HPDE6-E6E7 (cell line): Measurements from ENCODE around the gene CCR6.
"Not testable (repeated sequence)": the region's sequence is repeated elsewhere in the genome, so short reads cannot be mapped to it uniquely, and the experiment has no call there.

ENCODE experiments used
- DNase-seq: peaks from one replicate; pipeline ENCODE4 v3.0.0; 2011; ENCODE audit warnings: missing footprints; ENCODE audit errors: extremely low spot score

CCR6 gene

DNA sequence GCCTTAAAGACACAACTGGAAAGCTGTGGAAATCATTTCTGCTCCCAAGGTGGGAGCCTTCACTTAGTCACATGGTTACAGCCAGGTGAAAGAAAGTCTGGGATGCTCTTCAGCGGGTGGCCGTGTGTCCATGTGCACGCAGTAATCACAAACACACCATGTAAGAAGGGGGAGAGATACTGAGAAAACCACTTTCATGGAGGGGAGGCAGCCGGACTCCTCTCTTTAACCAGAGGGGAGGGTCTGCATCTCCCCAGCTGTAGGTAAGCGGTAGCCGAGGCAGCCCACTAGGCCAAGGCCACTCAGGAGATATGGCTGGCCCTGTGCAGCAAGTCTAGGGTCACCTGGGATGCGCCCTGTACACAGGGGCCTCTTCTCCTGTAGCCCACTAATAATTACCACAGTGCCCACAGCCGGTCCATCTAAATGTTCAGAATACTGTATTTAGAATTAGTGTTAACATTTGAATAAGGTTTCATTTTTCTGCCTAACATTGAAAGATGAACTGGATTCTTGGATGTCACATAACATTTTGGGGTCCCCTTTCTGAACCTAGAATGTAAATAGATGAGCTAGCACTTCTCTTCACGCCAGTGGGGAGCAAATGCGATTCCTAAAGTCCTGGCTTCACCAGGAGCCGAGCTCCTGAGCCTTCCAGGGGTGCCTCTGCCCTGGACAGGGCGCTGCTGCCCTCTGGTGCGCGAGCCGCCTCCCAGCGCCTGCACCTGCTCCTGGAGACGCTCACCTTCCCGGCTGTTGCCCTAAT lies 19.0 kb downstream of the CCR6 start:
- peak; percentile 54 for DNase-seq

DNA sequence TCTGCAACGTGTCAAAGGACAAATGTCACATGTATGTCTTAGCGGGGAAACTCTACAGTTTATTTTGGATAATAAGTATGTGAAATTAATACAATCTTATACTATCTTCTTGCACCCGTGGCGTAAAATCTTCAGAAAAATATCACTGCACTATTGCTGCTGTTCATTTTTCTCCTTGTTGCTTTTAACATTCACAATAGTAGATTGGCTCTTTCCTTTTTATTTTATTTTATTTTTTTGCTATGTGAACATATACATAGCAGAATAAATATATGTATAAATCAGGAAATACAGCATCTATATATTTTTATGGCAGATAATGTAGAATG lies 19.5 kb downstream of the CCR6 start:
- DNase-seq: no peak

DNA sequence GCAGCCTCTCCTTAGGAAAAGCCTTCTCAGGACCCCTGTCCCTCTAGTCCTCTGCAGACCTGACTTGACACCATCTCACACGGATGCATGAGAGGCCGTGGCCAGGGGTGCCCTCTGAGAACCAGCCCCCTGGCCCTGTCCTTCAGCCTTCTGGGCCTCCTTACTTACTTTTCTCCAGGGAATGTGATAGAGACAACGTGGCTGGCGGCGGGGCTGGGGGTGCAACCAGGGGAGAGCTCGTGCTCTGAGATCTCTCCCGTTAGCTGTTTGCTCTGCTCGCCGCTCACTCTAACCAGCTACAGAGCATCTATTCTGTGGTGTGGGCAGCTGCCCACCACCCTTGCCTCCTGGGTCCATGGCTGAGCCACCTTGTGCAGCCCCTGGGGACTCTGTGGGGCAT lies 20.1 kb downstream of the CCR6 start:
- no peak for DNase-seq

DNA sequence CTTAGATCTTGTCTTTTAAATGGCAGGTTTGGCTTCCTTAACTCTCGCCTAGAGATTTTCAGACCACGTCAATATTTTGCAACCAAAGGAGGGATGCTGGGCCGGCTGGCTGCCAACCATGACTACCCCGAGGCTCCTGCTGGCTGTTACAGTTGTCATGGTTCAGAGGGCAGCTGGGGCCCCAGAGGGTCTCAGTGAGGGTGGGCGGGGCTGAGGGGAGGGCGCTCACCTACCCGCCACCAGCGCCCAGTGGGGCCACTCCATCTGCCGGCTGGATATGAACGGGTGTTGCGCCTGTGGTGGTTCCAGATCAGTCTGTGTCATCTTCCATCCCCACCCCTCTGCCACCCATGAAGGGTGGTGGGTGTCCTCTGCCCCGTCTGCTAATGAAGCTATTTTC lies 22.6 kb downstream of the CCR6 start:
- no peak for DNase-seq

DNA sequence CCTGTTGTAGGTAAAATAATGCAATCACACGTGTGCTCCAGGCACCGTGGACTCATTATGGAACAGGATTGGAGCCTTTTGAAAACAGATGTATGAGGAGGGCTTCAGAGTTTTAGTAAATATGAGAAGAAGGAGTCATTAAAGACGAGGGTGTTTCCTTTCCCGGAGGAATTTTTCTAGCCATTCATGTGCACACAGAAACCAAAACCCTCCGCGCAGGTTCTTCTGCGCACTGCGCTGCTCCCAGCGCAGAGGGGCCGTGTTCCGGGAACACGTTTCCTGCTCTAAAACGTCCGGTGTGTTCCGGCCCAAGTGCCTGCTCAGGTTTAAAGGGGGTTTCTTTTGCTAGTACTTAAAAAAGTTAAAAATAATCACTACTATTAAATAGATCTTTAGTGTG lies 23.2 kb downstream of the CCR6 start:
- DNase-seq: no peak

DNA sequence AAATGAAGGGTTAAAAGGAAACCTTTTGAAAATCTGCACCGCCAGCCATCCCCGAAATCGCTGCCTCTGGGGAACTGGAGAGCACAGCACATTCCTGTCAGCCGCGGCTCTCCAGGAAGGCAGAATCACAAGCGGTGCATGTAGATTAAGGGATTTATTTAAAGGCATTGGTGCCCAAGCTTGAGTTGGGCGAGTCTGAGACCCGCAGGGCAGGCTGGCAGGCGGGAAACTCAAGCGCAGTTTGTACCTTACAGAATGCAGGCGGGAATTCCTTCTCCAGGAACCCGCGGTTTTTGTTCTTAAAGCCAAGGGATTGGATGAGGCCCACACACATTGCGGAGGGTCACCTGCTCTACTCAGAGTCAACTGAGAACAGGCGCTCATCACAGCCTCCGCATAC lies 24.1 kb downstream of the CCR6 start:
- DNase-seq: no peak

DNA sequence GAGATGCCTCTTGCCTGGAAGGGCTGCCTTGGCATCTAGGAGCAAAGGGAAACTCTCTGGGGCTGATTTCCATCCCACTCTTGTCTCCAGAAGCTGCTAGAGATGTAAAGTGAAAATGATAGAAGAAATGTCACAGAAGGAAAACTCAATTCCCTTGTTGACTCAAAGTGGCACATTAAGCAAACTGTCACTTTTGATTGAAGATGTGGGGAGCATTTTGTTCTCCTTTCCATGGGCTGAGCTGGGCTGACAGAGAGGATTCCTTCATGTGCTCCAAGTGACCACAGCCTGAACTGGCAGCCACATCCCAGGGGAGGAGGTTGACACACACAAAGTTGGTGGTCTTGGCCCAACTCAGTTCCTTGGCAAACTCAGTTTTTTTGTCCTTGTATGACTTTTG lies 25.1 kb downstream of the CCR6 start:
- no peak for DNase-seq

DNA sequence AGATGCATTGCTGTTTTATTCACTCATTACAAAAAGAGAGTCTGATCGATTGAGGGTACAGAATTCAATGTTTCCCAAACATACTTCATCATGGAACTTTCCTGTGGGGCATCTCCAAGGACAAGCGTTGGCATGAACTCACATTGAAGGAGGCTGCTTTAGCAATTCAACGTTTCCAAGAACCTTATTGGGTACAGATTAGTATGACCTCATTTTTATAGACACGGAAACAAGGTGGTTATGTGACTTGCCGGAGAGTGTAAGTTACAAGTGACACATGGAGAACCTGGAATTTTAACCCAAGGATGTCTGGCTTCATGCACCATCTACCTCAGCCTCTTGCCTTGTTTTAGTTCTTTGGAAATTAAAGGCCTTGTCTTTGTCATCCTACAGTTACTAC lies 26.1 kb downstream of the CCR6 start:
- DNase-seq: no peak

DNA sequence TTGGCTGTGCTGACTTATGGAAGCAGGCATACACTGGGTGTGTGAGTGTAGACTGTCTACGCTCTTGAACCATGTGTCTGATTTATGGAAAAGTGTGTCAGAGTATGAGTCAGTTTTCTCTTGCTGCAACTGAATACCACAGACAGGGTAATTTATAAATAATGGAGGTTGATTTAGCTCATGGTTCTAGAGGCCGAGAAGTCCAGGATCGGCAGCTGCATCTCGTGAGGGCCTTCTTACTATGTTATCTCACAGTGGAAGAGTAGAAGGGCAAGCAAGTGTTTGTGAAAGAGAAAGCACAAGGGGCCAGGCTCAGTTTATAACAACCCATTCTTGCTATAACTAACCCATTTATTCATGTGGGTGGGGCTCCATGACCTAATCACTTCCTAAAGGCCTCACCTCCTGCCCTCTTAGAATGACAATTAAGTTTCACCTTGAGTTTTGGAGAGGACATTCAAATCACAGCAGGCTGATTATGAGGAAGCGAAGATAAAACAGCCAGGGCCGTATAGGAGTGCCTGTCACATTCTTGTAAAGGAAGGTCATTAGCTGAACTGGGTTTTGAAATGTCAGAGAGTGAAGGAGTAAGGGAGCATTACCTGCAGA lies 28.1 kb downstream of the CCR6 start:
- DNase-seq: no peak

DNA sequence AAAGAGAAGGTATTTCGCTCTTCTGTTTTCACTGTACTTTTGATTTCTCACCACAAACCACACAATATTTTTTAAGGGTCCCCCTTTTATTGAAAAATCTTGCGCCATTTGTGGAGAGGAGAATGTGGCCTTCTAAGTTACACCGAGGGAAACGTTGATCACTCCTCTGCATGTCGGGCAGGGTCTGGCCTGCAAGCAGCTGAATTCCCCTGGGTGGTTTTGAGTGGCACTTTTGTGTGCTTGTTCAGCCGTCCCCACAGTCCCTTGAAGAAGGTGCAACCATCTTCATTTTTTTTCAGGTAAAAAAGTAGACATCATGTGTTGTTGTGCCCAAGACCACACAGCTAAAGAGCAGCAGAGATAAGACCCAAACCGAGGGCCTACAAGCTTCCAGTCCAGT lies 28.8 kb downstream of the CCR6 start:
- DNase-seq: no peak

DNA sequence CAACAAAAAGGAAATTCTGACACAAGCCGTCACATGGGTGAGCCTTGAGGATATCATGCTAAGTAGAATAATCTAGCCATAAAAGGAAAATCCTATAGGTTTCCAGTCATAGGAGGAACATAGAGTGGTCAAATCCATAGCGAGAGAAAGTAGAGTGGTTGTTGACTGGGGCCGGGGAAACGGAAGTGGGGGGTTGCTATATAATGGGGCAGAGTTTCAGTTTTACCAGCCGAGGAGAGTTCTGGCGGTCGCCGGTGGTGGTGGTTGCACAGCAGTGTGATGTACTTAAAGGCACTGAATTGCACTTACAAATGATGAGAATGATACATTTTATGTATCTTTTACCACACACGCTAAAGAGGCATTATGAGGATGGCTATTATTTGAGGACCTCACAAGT lies 30.0 kb downstream of the CCR6 start:
- DNase-seq: no peak

DNA sequence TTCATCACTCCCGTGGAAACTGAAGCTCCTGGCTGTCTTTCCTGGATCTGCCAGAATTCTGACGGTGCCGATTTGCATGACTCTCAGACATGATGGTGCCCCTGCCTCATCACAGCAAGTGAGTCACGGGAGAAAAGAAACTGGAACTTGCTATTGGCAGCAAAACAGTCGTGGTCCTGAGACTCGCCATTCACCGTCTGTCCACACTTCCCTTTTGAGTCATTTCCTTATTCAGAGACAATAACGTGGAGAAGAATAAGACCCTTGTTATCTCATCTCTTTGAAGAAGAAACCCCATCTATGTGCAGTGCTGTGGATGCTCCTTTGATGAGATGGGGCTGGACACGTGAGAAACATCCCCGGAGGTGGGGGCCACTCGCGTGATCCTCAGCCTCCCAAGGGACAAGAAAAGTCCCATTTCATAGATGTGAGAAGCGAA lies 30.6 kb downstream of the CCR6 start:
- no peak for DNase-seq

DNA sequence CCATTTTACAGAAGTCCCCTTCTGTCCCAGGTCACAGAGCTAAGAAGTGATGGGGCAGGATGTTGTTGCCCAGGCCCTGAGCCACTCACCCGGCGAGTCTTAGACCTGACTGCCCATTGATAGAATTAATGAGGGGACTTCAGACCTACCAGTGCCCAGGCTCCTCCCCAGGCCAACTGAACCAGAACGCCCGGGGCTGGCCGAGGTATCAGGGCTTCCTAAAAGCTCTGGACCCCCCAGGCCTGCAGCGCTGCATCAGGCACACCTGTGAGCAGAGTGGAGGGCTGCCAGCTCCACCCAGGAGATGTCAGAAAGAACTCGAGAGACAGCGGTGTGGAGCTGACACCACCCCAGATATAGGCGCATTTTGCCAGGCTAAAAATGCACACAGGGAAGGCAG lies 31.4 kb downstream of the CCR6 start:
- DNase-seq: no peak

DNA sequence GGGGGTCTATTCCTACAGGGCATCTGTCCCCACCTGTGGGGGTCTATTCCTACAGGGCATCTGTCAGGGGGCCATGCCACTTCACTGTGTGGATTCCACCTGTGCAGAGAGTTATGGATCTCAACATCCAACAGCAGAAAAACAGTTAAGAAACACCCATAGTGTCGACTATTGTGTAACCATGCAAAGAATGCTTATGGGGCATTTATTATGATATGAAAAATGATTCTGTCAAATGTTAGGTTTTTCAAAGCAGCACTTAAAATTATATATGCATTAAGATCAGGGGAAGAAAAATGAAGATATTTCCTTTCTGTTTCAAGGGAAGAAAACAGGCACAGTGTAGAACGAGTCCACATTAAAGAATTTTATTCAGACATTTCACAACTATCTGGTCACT lies 32.0 kb downstream of the CCR6 start:
- no peak for DNase-seq

DNA sequence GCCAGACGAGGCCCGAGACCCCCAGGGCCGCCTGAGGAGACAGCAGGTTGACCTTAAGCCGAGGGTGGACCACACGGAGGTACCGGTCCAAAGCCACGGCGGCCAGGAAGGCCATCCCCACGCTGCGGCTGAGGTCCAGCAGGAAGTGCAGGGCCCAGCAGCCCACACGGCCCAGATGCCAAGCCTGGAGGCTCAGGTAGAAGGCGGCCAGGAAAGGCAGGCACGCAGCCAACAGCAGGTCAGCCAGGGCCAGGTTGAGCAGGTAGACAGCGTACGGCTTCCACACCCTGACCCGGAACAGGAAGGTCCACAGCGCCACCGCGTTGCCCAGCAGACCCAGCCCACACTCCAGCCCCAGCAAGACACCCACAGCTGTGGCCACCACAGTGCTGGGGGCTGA lies 34.5 kb downstream of the CCR6 start:
- DNase-seq: no peak

DNA sequence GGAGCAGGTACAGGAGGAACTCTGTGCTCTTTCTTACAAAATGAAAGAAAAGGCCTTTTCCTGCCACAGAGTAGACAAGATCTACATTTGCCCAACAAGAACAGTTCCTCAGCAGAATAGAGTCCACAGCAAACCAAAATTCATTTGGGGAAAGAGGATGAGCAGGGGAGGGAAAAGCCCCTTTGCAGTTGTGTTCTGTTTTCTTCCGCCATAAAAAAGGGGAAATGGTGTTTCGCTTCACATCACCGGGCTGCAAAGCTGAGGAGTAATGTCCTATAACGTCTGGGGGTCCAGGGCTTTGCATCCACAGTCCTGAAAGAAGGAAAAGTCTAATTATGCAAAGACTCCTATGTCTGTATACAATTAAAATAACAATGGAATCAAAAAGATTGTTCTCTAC lies 35.0 kb downstream of the CCR6 start, which contains the start of gene GPR31:
Gene GPR31, minus strand, starts transcription at position 118 of the 400 bp plus-strand sequence. CDS start 149 bp downstream, outside the sequence.
- DNase-seq: no peak

DNA sequence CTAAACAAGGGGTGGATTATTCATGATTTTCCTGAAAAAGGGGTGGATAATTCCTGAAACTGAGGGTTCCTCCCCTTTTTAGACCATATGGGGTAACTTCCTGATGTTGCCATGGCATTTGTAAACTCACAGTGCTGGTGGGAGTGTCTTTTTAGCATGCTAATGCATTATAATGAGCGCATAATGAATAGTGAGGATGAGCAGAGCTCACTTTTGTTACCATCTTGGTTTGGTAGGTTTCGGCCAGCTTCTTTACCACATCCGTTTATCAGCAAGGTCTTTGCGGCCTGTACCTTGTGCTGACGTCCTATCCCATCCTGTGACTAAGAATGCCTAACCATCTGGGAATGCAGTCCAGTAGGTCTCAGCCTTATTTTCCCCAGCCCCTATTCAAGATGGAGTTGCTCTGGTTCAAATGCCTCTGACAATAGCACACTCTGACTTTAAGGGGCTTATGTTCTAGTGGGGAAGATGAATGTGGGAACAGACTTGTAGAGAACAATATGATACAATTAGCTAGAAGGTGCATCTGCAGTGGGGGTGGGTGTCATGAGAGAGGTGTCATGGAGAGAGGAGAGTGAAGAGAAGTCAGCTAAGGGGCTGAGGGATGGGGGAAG lies 39.1 kb downstream of the CCR6 start:
- DNase-seq: no peak

DNA sequence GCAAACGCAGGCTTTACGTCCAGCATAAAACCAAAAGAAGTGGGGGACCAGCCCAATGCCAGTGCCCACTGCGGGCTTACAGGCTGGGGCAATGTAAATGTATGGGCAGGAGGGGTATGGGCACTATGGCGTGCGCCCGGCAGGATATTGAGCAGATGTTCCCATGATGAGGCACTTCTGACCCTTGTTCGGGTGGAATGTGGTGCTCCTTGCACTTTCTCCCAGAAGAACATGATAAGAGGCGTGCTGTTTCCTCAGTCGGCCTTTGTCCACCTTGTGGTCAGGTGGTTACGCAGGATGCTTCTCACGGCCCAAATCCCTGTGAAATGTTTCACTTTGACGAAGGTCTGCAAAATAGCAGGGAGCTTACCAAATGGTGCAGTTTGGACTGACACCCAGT lies 39.7 kb downstream of the CCR6 start:
- no peak for DNase-seq

DNA sequence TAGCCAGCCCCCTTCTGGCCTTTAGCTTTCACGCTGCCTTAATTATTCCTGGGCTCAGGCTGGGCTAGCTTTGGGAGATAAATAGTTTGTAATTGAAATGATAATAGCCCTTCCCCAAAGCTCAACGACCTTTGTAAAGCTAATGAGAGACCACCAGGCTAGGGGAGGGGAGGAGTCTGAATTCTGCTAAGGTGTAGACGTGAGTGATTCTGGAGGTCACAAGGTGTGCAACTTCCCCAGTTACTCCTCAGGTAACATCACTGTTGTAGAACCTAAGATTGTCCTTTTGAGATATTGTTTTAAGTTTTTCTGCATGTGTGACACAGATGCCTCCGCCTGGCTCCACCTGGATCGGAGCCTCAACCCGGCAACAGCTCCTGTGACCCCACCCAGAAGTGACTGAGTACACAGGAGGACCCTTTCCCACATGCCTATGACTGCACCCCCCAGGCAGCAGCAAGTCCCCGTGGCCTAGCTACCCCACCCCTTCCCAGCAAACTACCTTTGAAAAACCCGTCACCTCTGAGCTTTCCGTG lies 40.6 kb downstream of the CCR6 start:
- no peak for DNase-seq

DNA sequence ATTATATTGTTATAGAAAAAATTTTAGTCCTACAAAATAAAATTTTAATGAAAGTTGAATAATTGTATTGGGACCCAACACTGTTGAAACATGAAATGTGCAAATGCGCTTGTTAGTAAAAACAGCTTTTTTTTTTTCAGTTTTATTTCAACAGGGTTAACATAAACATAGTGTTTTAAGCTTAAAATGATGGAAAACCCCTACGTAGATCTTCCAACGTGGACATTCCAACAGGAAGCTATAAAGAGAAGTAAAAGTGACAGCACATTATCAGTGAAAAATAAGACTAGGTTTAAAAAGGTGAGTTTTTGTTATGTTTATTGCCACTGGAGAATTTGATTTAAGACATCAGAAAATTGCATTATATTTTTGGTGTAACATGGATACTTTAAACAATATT lies 41.4 kb downstream of the CCR6 start:
- DNase-seq: no peak

DNA sequence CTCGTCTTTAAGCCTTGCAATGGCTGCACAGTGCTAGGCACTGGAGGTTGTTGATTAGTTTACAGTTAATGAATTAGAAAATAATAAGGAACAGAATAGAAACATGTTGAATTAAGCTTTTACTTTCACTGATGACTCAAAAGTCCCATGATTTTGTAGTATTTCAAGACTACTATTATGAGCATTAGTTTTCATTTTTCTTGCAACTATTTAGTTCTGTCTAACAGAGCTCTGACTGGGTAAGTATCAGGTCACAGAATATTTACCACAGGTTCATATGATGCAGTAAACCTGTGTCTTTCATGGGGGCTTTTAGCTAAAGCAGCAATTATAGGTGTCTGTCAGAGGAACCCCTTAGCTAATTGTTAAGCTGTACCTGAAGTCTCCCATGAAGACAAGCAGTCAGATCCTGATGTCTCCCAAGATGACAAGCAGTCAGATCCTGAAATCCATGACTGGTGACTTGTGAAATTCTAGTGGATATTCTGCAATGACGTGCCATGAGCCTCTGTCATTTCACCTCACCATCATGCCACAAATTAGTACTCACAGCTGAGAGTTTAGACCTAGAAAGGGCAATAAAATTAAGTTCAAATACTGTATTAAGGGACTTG lies 43.1 kb downstream of the CCR6 start:
- DNase-seq: no peak

DNA sequence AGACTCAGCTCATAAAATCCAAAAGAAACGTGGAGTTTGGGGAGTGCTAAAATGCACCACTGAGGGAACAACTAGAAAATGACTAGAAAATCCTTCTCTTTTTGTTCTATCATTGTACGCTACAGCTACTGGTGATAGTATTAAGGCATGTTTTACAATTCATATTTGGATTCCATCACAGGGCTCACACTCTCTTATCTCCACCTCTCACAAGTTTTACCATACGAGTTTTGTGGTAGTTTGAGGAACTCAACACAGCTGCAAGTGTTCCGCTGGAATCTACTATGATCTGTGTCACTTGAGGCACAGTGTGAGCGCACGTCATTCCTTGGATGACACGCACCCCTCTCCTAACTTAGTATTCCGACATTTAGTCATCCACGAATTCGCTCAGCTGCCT lies 44.8 kb downstream of the CCR6 start:
- DNase-seq: not testable (repeated sequence)

DNA sequence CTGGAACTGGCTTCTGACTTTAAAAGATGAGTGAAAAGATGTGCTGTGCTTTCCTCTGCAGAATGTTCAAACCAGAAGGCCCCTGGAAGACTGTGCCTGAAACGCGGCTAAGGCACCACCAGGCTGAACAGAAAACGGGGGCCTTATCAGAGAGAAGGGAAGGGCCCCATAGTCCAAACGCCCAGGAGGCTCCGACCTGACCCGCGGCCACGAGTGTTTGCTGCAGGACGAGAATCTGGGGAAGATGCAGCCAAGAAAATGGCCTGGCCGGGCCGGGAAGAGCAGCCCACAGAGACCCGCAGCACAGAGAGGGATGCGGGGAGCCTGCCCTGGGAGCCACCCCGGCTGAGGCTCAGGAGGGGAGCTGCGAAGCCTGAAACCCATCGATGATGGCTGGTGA lies 45.4 kb downstream of the CCR6 start:
- not testable (repeated sequence) for DNase-seq
